Esophagus muscularis mucosa (tissue), 4 donors: ENCODE data around the gene RSRC2. TPM values are rescaled to one million over a fixed set of nuclear protein-coding genes. Genes with fewer than 3 reads are reported as not detected.
A peak's percentile ranks its signal among the peaks of the same experiment; 100 is the strongest.
"Not testable (repeated sequence)": the region's sequence is repeated elsewhere in the genome, so short reads cannot be mapped to it uniquely, and the experiment has no call there.

Source experiments
- DNase-seq: peaks from one replicate; pipeline ENCODE4 v3.0.0-alpha.2; 2017; ENCODE audit errors: extremely low spot score
- H3K27ac ChIP-seq, 4 donors: fragments of 200-600 bp; sonication (generic); replicated peaks in 1 of 4; 1 replicate in 3 of 4; 2 replicates in 1 of 4; pipeline ENCODE4 v1.5.1; 2016 to 2019; ENCODE audit warnings: mild to moderate bottlenecking in 1 of 4
- H3K27me3 ChIP-seq, 4 donors: fragments of 200-600 bp; sonication (generic); one replicate each; pipeline versions ENCODE4 v1.5.1 to v1.6.0; 2016 to 2019
- H3K36me3 ChIP-seq, 4 donors: fragments of 200-600 bp; sonication (generic); one replicate each; pipeline ENCODE4 v1.5.1; 2016 to 2019
- H3K4me1 ChIP-seq, 4 donors: fragments of 200-600 bp; sonication (generic); one replicate each; pipeline ENCODE4 v1.5.1; 2016 to 2019
- H3K4me3 ChIP-seq, 4 donors: fragments of 200-600 bp; sonication (generic); 1 replicate in 2 of 4; 2 replicates in 2 of 4; pipeline ENCODE4 v1.5.1; 2016 to 2019; ENCODE audit warnings: mild to moderate bottlenecking in 4 of 4, moderate library complexity in 1 of 4
- H3K9me3 ChIP-seq, 4 donors: fragments of 200-600 bp; sonication (generic); 1 replicate in 3 of 4; 2 replicates in 1 of 4; pipeline ENCODE4 v1.5.1; 2016 to 2019
- CTCF ChIP-seq, 3 experiments: fragments of 200-600 bp in 2 of 3; fragments of 450-650 bp in 1 of 3; sonication (generic) in 2 of 3; IDR thresholded peaks; one replicate each; pipeline ENCODE4 v1.5.1; 2017 to 2019; ENCODE audit warnings: antibody characterized with exemption in 3 of 3, mild to moderate bottlenecking in 2 of 3, moderate library complexity in 1 of 3
- EP300 ChIP-seq: sonication (generic); formaldehyde crosslinking; IDR thresholded peaks from one replicate; pipeline ENCODE4 v1.6.1; 2017; ENCODE audit warnings: antibody characterized with exemption
- POLR2A ChIP-seq: fragments of 450-650 bp; IDR thresholded peaks from one replicate; pipeline ENCODE4 v1.6.1; 2017; ENCODE audit warnings: antibody characterized with exemption, moderate library complexity, mild to moderate bottlenecking, low read depth
- POLR2AphosphoS5 ChIP-seq, 2 donors: sonication (generic); formaldehyde crosslinking; IDR thresholded peaks; one replicate each; pipeline ENCODE4 v1.6.1; 2017; ENCODE audit warnings: antibody characterized with exemption in 2 of 2
- WGBS: methylation state at CpG from one replicate; pipeline ENCODE4 v1.1.5; 2018; 5-methylcytosine and 5-hydroxymethylcytosine counted together
- intact Hi-C: fragments of 100-400 bp; cut with DNase I; formaldehyde crosslinking; loops from one replicate; pipeline ENCODE4 v1.15.1; 2023
- total RNA-seq, 4 donors: library from RNA; depleted of rRNA; stranded (reverse); fragments of >200 nt; gene quantifications; one replicate each; pipeline versions ENCODE4 v1.1.0 to v1.2.1, GENCODE V29; 2016

Gene RSRC2
- total RNA-seq, 4 donors from 2014 or later: 46.5 to 68.9 (median 48.6) TPM

GRCh38 chr12:122471324-122472226 lies 55.2 kb downstream of the RSRC2 start:
- peaks cover 6 to 16% (median 14%) of the 10 kb centered on the region in 4 donors for H3K4me1 ChIP-seq
- no peaks in the 10 kb centered on the region for H3K27me3 ChIP-seq
- DNase-seq: no peak
- TF ChIP-seq POLR2AphosphoS5 (IDR thresholded peaks at IDR 0.05) (no peak), CTCF (IDR thresholded peaks at IDR 0.05) (peak; percentile 81 to 91 (median 82)), POLR2A (no peak), EP300 (no peak)
- no peaks in the 10 kb centered on the region for H3K9me3 ChIP-seq
- peak overlapping the region in 1 of 4 donors; percentile 24 for H3K4me3 ChIP-seq
- peaks cover 27 to 44% (median 42%) of the 10 kb centered on the region in 4 donors for H3K36me3 ChIP-seq
- WGBS: 21% methylated on average over 3 of the region's 3 CpGs
- intact Hi-C loops: loop anchor here (2.0 to 5.0 kb wide), 2 partner anchors 73 to 124 kb away; no protein-coding TSS in a partner anchor
- peak overlapping the region; percentile 75 to 79 (median 78) for H3K27ac ChIP-seq

DNA sequence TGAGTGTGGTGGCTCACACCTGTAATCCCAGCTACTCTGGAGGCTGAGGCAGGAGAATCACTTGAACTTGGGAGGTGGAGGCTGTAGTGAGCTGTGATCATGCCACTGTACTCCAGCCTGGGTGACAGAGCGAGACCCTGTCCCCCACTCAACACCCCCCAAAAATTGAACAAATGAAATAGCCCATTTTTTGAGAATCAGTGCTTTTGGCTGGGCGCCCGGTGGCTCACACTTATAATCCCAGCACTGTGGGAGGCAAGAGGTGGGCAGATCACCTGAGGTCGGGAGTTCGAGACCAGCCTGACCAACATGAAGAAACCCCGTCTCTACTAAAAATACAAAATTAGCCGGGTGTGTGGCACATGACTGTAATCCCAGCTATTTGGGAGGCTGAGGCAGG lies 56.2 kb downstream of the RSRC2 start:
- H3K27me3 ChIP-seq, H3K4me3 ChIP-seq, H3K9me3 ChIP-seq, DNase-seq: not testable (repeated sequence)
- H3K27ac ChIP-seq: peak overlapping the region; percentile 46 to 79 (median 77)
- peaks cover 6 to 16% (median 14%) of the 10 kb centered on the region in 4 donors for H3K4me1 ChIP-seq
- 90% methylated on average over 7 of the region's 7 CpGs for WGBS
- intact Hi-C loops: loop anchor here (5.0 kb wide), 1 partner anchor 123 kb away; no protein-coding TSS in a partner anchor
- peaks cover 17 to 34% (median 32%) of the 10 kb centered on the region in 4 donors for H3K36me3 ChIP-seq

- Histone ChIP-seq H3K27ac (peak overlapping the region in 1 of 4 donors; percentile 13), H3K36me3 (peaks cover 10 to 27% (median 25%) of the 10 kb centered on the region in 4 donors), H3K4me1 (peaks cover 6 to 16% (median 14%) of the 10 kb centered on the region in 4 donors)
- 82% methylated on average over 6 of the region's 6 CpGs for WGBS
- not testable (repeated sequence) for H3K9me3 ChIP-seq, H3K27me3 ChIP-seq, DNase-seq, H3K4me3 ChIP-seq
- intact Hi-C loops: loop anchor here (5.0 kb wide), 1 partner anchor 123 kb away; no protein-coding TSS in a partner anchor
These were observed 56.9 kb downstream of the RSRC2 start for GRCh38 chr12:122469856-122470255.

- no peak overlapping the region for H3K27ac ChIP-seq
- peaks cover 6 to 23% (median 14%) of the 10 kb centered on the region in 4 donors for H3K4me1 ChIP-seq
- H3K27me3 ChIP-seq: no peaks in the 10 kb centered on the region
- intact Hi-C loops: no loop called here
- no peaks in the 10 kb centered on the region for H3K9me3 ChIP-seq
- no peak for DNase-seq
- no peak overlapping the region for H3K4me3 ChIP-seq
- peaks cover 0 to 8% (median 7%) of the 10 kb centered on the region in 4 donors for H3K36me3 ChIP-seq
- TF ChIP-seq EP300 (no peak), CTCF (IDR thresholded peaks at IDR 0.05) (no peak), POLR2AphosphoS5 (IDR thresholded peaks at IDR 0.05) (no peak), POLR2A (no peak)
- WGBS: 63% methylated on average over 4 of the region's 4 CpGs
These were observed 58.8 kb downstream of the RSRC2 start for GRCh38 chr12:122467983-122468382.

DNA sequence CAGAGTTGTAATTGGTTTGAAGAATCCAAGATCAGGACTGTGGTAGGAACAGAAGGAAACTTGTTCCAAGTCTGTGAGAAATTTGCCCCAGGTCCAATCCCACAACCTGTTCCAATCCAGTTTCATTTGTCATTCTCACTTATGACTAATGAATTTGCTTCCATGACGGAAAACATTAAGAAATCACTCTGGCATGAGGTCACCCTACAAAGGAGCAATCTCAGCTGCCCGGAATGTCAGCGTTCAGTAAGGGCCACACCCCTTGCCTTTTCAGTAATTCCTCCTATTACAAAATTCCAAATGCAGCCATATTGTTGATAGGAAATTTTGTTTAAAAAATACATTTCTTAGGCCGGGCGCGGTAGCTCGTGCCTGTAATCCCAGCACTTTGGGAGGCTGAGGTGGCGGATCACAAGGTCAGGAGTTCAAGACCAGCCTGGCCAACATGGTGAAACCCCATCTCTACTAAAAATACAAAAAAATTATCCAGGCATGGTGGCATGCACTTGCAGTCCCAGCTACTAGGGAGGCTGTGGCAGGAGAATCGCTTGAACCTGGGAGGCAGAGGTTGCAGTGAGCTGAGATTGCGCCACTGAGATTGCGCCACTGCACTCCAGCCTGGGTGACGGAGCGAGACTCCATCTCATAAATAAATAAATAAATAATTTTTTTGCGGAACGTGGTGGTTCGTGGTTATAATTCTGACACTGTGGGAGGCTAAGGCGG lies 62.3 kb downstream of the RSRC2 start:
- H3K4me3 ChIP-seq, H3K4me1 ChIP-seq, H3K36me3 ChIP-seq, intact Hi-C loops, H3K9me3 ChIP-seq, DNase-seq, H3K27me3 ChIP-seq: not testable (repeated sequence)
- peak overlapping the region; percentile 60 to 71 (median 62) for H3K27ac ChIP-seq
- WGBS: 82% methylated on average over 17 of the region's 17 CpGs
- TF ChIP-seq POLR2AphosphoS5 (IDR thresholded peaks at IDR 0.05) (peak; percentile 75 to 83), EP300 (peak; percentile 62)

DNA sequence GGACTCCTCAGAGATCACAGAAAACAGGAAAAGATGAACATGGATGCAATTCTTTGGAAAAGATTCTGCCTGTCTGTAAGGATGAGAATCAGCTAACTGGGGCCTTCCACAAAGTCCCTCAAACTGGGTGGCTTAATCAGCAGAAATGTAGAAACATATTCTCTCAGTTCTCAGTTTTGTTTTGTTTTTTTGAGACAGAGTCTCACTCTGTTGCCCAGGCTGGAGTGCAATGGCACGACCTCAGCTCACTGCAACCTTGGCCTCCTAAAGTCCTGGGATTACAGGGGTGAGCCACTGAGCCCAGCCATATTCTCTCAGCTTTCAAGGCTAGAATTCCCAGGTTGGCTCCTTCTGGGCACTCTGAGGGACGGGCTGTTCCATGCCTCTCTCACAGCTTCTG lies 66.1 kb downstream of the RSRC2 start:
- Histone ChIP-seq H3K36me3 (no peaks in the 10 kb centered on the region), H3K4me3 (no peak overlapping the region), H3K4me1 (peaks cover 0 to 7% (median 0%) of the 10 kb centered on the region in 4 donors), H3K27me3 (no peaks in the 10 kb centered on the region), H3K9me3 (no peaks in the 10 kb centered on the region), H3K27ac (no peak overlapping the region)
- intact Hi-C loops: no loop called here
- TF ChIP-seq EP300: no peak
- TF ChIP-seq CTCF (IDR thresholded peaks at IDR 0.05): no peak
- TF ChIP-seq POLR2A: no peak
- TF ChIP-seq POLR2AphosphoS5 (IDR thresholded peaks at IDR 0.05): no peak
- 90% methylated on average over 2 of the region's 2 CpGs for WGBS
- DNase-seq: no peak
